ENCODE results near the gene DNALI1. TPM values are rescaled to one million over a fixed set of nuclear protein-coding genes. Genes with fewer than 3 reads are reported as not detected.

The DNALI1 gene
- not detected in 2 replicates for total RNA-seq (2014; rRNA removed)
- percentile 29 among the genes with signal in this experiment for Bru-seq, nascent RNA
- BruChase-seq, experiment 1, labeled RNA remaining after a 6-hour chase, result percentile 28 among the genes with signal in this experiment
- percentile 38 among the genes with signal in this experiment for BruChase-seq, experiment 2, labeled RNA remaining after a 2-hour chase
- long read RNA-seq, result 0 reads

GRCh38 chr1:37556712-37557196 is at the start of gene DNALI1:
Gene DNALI1, plus strand, starts transcription at chr1:37556940. Its CDS starts 55 bp downstream, at chr1:37556995.
- peak within 1 kb of the TSS; percentile 22; the same call in 1 of the 2 replicates for H3K4me2 ChIP-seq (ENCODE audit: low read length)
- peak within 1 kb of the TSS; percentile 80 for H2AFZ ChIP-seq (ENCODE audit: low read length)
- peaks cover 24% of the 10 kb centered on the region for H3K79me2 ChIP-seq (ENCODE audit: low read length)
- intact Hi-C loops (cut with micrococcal nuclease), result no loop called here
- H4K20me1 ChIP-seq (ENCODE audit: low read length), result peaks cover 7% of the 10 kb centered on the region
- peak; percentile 34 for DNase-seq
- no peaks in the 10 kb centered on the region for H3K9me3 ChIP-seq (ENCODE audit: low read length)
- POLR2A ChIA-PET (ENCODE audit: unreplicated experiment), result interaction anchor here (0.6 kb wide), 1 partner anchor 104 kb away, joined by 3 read pairs; no protein-coding TSS in a partner anchor
- CTCF ChIA-PET, result no interaction called here
- no TSS peak for BruUV-seq (replicated peaks)
- H3K4me1 ChIP-seq (ENCODE audit: insufficient read depth, low read length), result peaks cover 16% of the 10 kb centered on the region
- peaks cover 6% of the 10 kb centered on the region for H3K36me3 ChIP-seq (ENCODE audit: low read depth, low read length)
- H3K27ac ChIP-seq (ENCODE audit: low read length), result no peak within 1 kb of the TSS
- no peaks in the 10 kb centered on the region for H3F3A ChIP-seq (ENCODE audit: low read length, unreplicated experiment)
- peak; percentile 42 for ATAC-seq
- H3K9me2 ChIP-seq (replicated peaks; ENCODE audit: low read length), result no peaks in the 10 kb centered on the region
- TF ChIP-seq EZH2phosphoT487 (IDR thresholded peaks at IDR 0.05; ENCODE audit: borderline replicate concordance, low read length) (no peak), CTCF (conservative IDR thresholded peaks at IDR 0.05; ENCODE audit: low read depth, low read length) (no peak), EZH2 (IDR thresholded peaks at IDR 0.05; ENCODE audit: low read length, unreplicated experiment) (no peak)
- H3K4me3 ChIP-seq (ENCODE audit: low read length), result no peak within 1 kb of the TSS
- H3K27me3 ChIP-seq (ENCODE audit: low read length), result no peaks in the 10 kb centered on the region
- no peak within 1 kb of the TSS for H3K9ac ChIP-seq (ENCODE audit: low read length)

- Histone ChIP-seq H3K9me3 (ENCODE audit: low read length) (no peaks in the 10 kb centered on the region), H3K4me2 (ENCODE audit: low read length) (no peak overlapping the region), H3K36me3 (ENCODE audit: low read depth, low read length) (peaks cover 34% of the 10 kb centered on the region), H3K9me2 (replicated peaks; ENCODE audit: low read length) (no peaks in the 10 kb centered on the region), H2AFZ (ENCODE audit: low read length) (no peak overlapping the region), H4K20me1 (ENCODE audit: low read length) (0 out of 2 replicates have a peak, but pooled peaks cover 10% of the 10 kb centered on the region), H3K27me3 (ENCODE audit: low read length) (no peaks in the 10 kb centered on the region), H3K4me1 (ENCODE audit: insufficient read depth, low read length) (peaks cover 12% of the 10 kb centered on the region; the same call in 1 of the 2 replicates), H3K9ac (ENCODE audit: low read length) (no peak overlapping the region), H3K79me2 (ENCODE audit: low read length) (peaks cover 37% of the 10 kb centered on the region), H3F3A (ENCODE audit: low read length, unreplicated experiment) (peaks cover 8% of the 10 kb centered on the region), H3K27ac (ENCODE audit: low read length) (no peak overlapping the region), H3K4me3 (ENCODE audit: low read length) (no peak overlapping the region)
- TF ChIP-seq EZH2phosphoT487 (IDR thresholded peaks at IDR 0.05; ENCODE audit: borderline replicate concordance, low read length) (no peak), EZH2 (IDR thresholded peaks at IDR 0.05; ENCODE audit: low read length, unreplicated experiment) (no peak), CTCF (conservative IDR thresholded peaks at IDR 0.05; ENCODE audit: low read depth, low read length) (peak; percentile 54)
- ATAC-seq, result peak; percentile 57
- intact Hi-C loops (cut with micrococcal nuclease), result no loop called here
- POLR2A ChIA-PET (ENCODE audit: unreplicated experiment), result no interaction called here
- no TSS peak for BruUV-seq (replicated peaks)
- peak; percentile 54 for DNase-seq
- CTCF ChIA-PET, result interaction anchor here (1.1 to 1.6 kb wide), 3 partner anchors 14 to 51 kb away, joined by 6 to 7 read pairs (median 6); no protein-coding TSS in a partner anchor
Observed at GRCh38 chr1:37509181-37509580, 47.6 kb upstream of the DNALI1 start.
